ENCODE data around the gene FSTL3.
"Not testable (repeated sequence)": the region's sequence is repeated elsewhere in the genome, so short reads cannot be mapped to it uniquely, and the experiment has no call there.

Gene FSTL3

GRCh38 chr19:682678-683320 lies 6.6 kb downstream of the FSTL3 start:
- DNase-seq, result no peak

- no peak for DNase-seq
Observed at GRCh38 chr19:685454-685931, 9.3 kb downstream of the FSTL3 start.

- no peak for DNase-seq
Observed at GRCh38 chr19:686589-687297, 10.6 kb downstream of the FSTL3 start.

GRCh38 chr19:687569-688166 lies 11.5 kb downstream of the FSTL3 start:
- DNase-seq, result no peak

GRCh38 chr19:688214-688613 lies 12.0 kb downstream of the FSTL3 start:
- DNase-seq, result no peak

GRCh38 chr19:688992-689391 lies 12.8 kb downstream of the FSTL3 start:
- no peak for DNase-seq

GRCh38 chr19:690203-690602 lies 14.0 kb downstream of the FSTL3 start:
- DNase-seq, result no peak

- DNase-seq, result no peak
Observed at GRCh38 chr19:694481-695351, 18.5 kb downstream of the FSTL3 start.

GRCh38 chr19:695352-695949 lies 19.3 kb downstream of the FSTL3 start, which contains the start of gene PRSS57:
PRSS57 (minus strand) TSS chr19:695452; CDS start chr19:695430, 22 bp downstream.
- peak; percentile 76 for DNase-seq

GRCh38 chr19:698529-698928 lies 22.3 kb downstream of the FSTL3 start:
- not testable (repeated sequence) for DNase-seq

- peak; percentile 74 for DNase-seq
Observed at GRCh38 chr19:699885-700284, 23.7 kb downstream of the FSTL3 start.

- DNase-seq, result not testable (repeated sequence)
Observed at GRCh38 chr19:702847-703246, 26.7 kb downstream of the FSTL3 start.

- DNase-seq, result no peak
Observed at GRCh38 chr19:703329-703650, 27.1 kb downstream of the FSTL3 start.

- DNase-seq, result peak; percentile 95
Observed at GRCh38 chr19:703651-704446, 27.7 kb downstream of the FSTL3 start.

GRCh38 chr19:704447-704741 lies 28.2 kb downstream of the FSTL3 start:
- DNase-seq, result no peak

- DNase-seq, result no peak
Observed at GRCh38 chr19:708154-709143, 32.3 kb downstream of the FSTL3 start, which contains the start of gene PALM. PALM (plus strand) TSS chr19:708935; CDS start chr19:709147, 212 bp downstream.

- no peak for DNase-seq
Observed at GRCh38 chr19:709196-709964, 33.2 kb downstream of the FSTL3 start.

GRCh38 chr19:709965-710571 lies 33.9 kb downstream of the FSTL3 start:
- DNase-seq, result no peak

- no peak for DNase-seq
Observed at GRCh38 chr19:710767-711166, 34.6 kb downstream of the FSTL3 start.
